Spleen (tissue), 11 donors: Measurements from ENCODE around the gene CLEC1B. TPM values are rescaled to one million over a fixed set of nuclear protein-coding genes. Genes with fewer than 3 reads are reported as not detected.
A peak's percentile ranks its signal among the peaks of the same experiment; 100 is the strongest.
"Not testable (repeated sequence)": the region's sequence is repeated elsewhere in the genome, so short reads cannot be mapped to it uniquely, and the experiment has no call there.

Source experiments
- DNase-seq: peaks from one replicate; pipeline ENCODE4 v3.0.0-alpha.2; 2020
- H3K27ac ChIP-seq, 8 donors: fragments of 200-600 bp; sonication (generic) in 7 of 8; 1 replicate in 4 of 8; 2 replicates in 4 of 8; pipeline versions ENCODE4 v1.5.0 to v1.8.0; 2016 to 2021; ENCODE audit warnings: inconsistent platforms in 4 of 8, mild to moderate bottlenecking in 4 of 8, moderate library complexity in 1 of 8
- H3K27me3 ChIP-seq, 7 donors: fragments of 200-600 bp; sonication (generic) in 6 of 7; replicated peaks in 1 of 7; 1 replicate in 4 of 7; 2 replicates in 3 of 7; pipeline versions ENCODE4 v1.5.0 to v1.8.0; 2016 to 2021; ENCODE audit warnings: inconsistent platforms in 3 of 7, mild to moderate bottlenecking in 1 of 7
- H3K36me3 ChIP-seq, 6 donors: fragments of 200-600 bp; sonication (generic) in 5 of 6; 1 replicate in 4 of 6; 2 replicates in 2 of 6; pipeline versions ENCODE4 v1.5.0 to v1.8.0; 2016 to 2021; ENCODE audit warnings: inconsistent platforms in 2 of 6
- H3K4me1 ChIP-seq, 6 donors: fragments of 200-600 bp; sonication (generic) in 5 of 6; 1 replicate in 3 of 6; 2 replicates in 3 of 6; pipeline versions ENCODE4 v1.5.0 to v1.8.0; 2016 to 2021; ENCODE audit warnings: inconsistent platforms in 3 of 6
- H3K4me3 ChIP-seq, 8 donors: fragments of 200-600 bp; sonication (generic) in 7 of 8; 1 replicate in 4 of 8; 2 replicates in 4 of 8; pipeline versions ENCODE4 v1.5.0 to v1.8.0; 2016 to 2021; ENCODE audit warnings: inconsistent platforms in 4 of 8, mild to moderate bottlenecking in 4 of 8, moderate library complexity in 2 of 8
- H3K9me3 ChIP-seq, 8 donors: fragments of 200-600 bp; sonication (generic) in 7 of 8; 1 replicate in 4 of 8; 2 replicates in 4 of 8; pipeline versions ENCODE4 v1.5.0 to v1.8.0; 2016 to 2021; ENCODE audit warnings: inconsistent platforms in 4 of 8
- POLR2A ChIP-seq, 3 donors: fragments of 450-650 bp; IDR thresholded peaks; one replicate each; pipeline ENCODE4 v1.5.1; 2017; ENCODE audit warnings: antibody characterized with exemption in 3 of 3, mild to moderate bottlenecking in 1 of 3
- POLR2AphosphoS5 ChIP-seq, 3 donors: sonication (generic); formaldehyde crosslinking; IDR thresholded peaks; one replicate each; pipeline ENCODE4 v1.5.1; 2017; ENCODE audit warnings: antibody characterized with exemption in 3 of 3
- WGBS, 5 donors: extraction: QIAGEN DNeasy Blood & Tissue Kit in 3 of 5; methylation state at CpG; one replicate each; pipeline versions ENCODE4 v1.1.5 to v1.1.7; 2013 to 2018; 5-methylcytosine and 5-hydroxymethylcytosine counted together
- intact Hi-C: fragments of 100-400 bp; cut with DNase I; formaldehyde crosslinking; loops from one replicate; pipeline ENCODE4 v1.15.0; 2023; ENCODE audit warnings: low total_unique reads
- polyA plus RNA-seq, 3 donors: library from polyadenylated mRNA; stranded (reverse); fragments of 200-250 nt; gene quantifications; one replicate each; pipeline ENCODE4 v1.2.1, GENCODE V29; 2013
- total RNA-seq, 7 donors: library from RNA; depleted of rRNA in 3 of 7; stranded (reverse); fragments of >200 nt in 3 of 7; fragmentation: NEBNext Ultra II Directional in 4 of 7; extraction: Animal tissue kit (Norgen Biotek cat#: 25700) in 4 of 7; gene quantifications; one replicate each; pipeline versions ENCODE4 v1.1.0 to v1.2.1, GENCODE V29; 2016 to 2021
- TF ChIP-seq, protein P1 (sequence below), 11 experiments: fragments of 200-600 bp in 7 of 11; fragments of 450-650 bp in 4 of 11; sonication (generic) in 4 of 11; IDR thresholded peaks in 8 of 11; conservative IDR thresholded peaks in 3 of 11; 1 replicate in 7 of 11; 2 replicates in 4 of 11; pipeline versions ENCODE4 v1.4.0 to v1.8.0; 2016 to 2021; ENCODE audit warnings: antibody characterized with exemption in 11 of 11, inconsistent platforms in 4 of 11, mild to moderate bottlenecking in 1 of 11
- donor health status: healthy with polysubstance abuse.
- donor health status: DM: no; HTN: no; CAD: no; lungs with moderate emphysema.
- donor health status: DM: no; HTN: no; CAD: no.
- donor health status: Bipolar disorder and iron deficiency.
- donor health status: healthy.
- donor health status: DM: no; HTN: no; CAD: no.
- donor health status: DM: yes; HTN: yes; CAD: no.

The CLEC1B gene
- total and polyA plus RNA-seq, 10 donors: 0.67 to 7.7 (median 2.3) TPM

DNA sequence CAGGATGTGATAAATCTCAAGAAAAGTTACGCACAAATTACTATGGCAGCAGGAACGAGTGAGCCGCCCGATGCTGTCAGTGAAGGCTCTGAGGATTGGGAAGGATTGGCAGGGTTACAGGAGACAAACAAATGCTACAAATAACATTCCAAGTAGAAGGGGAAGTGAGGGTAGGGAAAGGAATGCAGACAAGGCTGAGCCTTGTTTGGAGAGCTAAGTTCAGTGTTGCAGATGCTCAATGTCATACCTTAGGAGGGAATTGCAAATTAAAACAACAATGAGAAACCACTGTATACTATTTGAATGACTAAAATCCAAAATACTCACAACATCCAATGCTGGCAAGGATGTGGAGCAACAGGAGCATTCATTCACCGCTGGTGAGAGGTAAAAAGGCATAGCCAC is 32.9 kb upstream of the CLEC1B start:
- whole genome bisulfite sequencing, 5 donors: 64 to 82% (median 68%) methylated on average over 5 of the region's 5 CpGs
- intact Hi-C loops: loop anchor here (5.0 kb wide), 1 partner anchor 106 kb away; no protein-coding TSS in a partner anchor
- no peaks in the 10 kb centered on the region for H3K36me3 ChIP-seq
- H3K27ac ChIP-seq: peak overlapping the region in 2 of 8 donors; percentile 36 to 47
- peaks cover 0 to 9% (median 0%) of the 10 kb centered on the region in 6 donors for H3K4me1 ChIP-seq
- no peak for TF ChIP-seq POLR2AphosphoS5 (IDR thresholded peaks at IDR 0.05)
- H3K27me3 ChIP-seq: peaks cover 0 to 4% (median 0%) of the 10 kb centered on the region in 7 donors
- H3K4me3 ChIP-seq: no peak overlapping the region
- DNase-seq: no peak
- no peaks in the 10 kb centered on the region for H3K9me3 ChIP-seq

DNA sequence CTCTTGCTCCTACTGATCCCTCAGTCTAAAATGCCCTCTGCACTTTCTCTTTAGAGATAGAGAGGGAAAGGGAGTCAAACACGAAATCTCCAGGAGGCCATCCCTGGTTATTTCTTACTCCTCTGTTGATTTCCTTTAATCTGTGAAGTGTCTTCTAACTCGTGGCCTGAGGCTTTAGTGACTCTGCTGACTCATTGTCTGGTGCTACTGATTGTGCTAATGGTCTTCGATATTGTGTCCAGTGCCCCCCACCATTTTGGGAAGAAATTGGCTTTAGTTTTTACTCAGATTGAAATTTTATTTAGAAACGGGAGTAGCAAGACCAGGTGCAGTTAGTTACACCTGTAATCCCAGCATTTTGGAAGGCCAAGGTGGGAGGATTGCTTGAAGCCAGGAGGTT is 32.4 kb upstream of the CLEC1B start:
- 45 to 61% (median 55%) methylated on average over 4 of the region's 4 CpGs for WGBS, 5 donors
- Histone ChIP-seq H3K27ac (peak overlapping the region in 3 of 8 donors; percentile 10 to 47 (median 36)), H3K4me3 (no peak overlapping the region), H3K27me3 (peaks cover 0 to 4% (median 0%) of the 10 kb centered on the region in 7 donors), H3K4me1 (peaks cover 0 to 9% (median 0%) of the 10 kb centered on the region in 6 donors), H3K9me3 (peaks cover 0 to under 1% (median 0%) of the 10 kb centered on the region in 8 donors), H3K36me3 (no peaks in the 10 kb centered on the region)
- intact Hi-C loops: loop anchor here (5.0 kb wide), 1 partner anchor 106 kb away; no protein-coding TSS in a partner anchor
- TF ChIP-seq POLR2A (IDR thresholded peaks at IDR 0.05) (no peak), POLR2AphosphoS5 (IDR thresholded peaks at IDR 0.05) (no peak)
- DNase-seq: no peak

DNA sequence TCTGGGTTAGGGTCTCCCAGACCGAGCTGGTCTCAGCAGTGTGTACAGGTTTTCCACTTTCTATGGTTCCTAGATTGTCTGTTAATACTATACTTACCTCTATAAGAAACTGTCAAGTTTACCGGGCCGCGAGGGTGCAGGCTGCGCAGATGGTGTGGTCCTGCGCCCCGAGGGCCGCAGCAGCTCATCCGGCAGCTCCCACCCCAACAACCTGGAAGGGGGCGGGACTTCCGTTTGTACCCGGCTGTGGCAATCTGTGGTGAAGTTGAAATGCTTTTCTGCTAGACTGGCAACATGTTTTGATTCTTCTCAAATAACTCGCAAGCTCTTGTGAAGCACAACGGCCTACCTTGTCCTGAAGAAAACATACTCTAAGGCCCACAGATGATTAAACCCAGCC is 31.5 kb upstream of the CLEC1B start, which contains the start of gene CLEC9A:
TSS of gene CLEC9A (plus strand) at position 237 of the 400 bp plus-strand sequence. CDS start 22,006 bp downstream, outside the sequence.
- DNase-seq: peak; percentile 73
- 77 to 92% (median 87%) methylated on average over 14 of the region's 14 CpGs for WGBS, 5 donors
- Histone ChIP-seq H3K4me1 (peaks cover 0 to 9% (median 0%) of the 10 kb centered on the region in 6 donors), H3K4me3 (peak within 1 kb of the TSS in 1 of 8 donors; percentile 22), H3K36me3 (no peaks in the 10 kb centered on the region), H3K27ac (peak within 1 kb of the TSS in 4 of 8 donors; percentile 5 to 47 (median 23)), H3K9me3 (peaks cover 0 to 6% (median 0%) of the 10 kb centered on the region in 8 donors), H3K27me3 (peaks cover 0 to 4% (median 0%) of the 10 kb centered on the region in 7 donors)
- intact Hi-C loops: loop anchor here (5.0 kb wide), 1 partner anchor 107 kb away; no protein-coding TSS in a partner anchor
- no peak for TF ChIP-seq POLR2AphosphoS5 (IDR thresholded peaks at IDR 0.05)
- no peak for TF ChIP-seq POLR2A (IDR thresholded peaks at IDR 0.05)
- TF ChIP-seq, protein P1, sequence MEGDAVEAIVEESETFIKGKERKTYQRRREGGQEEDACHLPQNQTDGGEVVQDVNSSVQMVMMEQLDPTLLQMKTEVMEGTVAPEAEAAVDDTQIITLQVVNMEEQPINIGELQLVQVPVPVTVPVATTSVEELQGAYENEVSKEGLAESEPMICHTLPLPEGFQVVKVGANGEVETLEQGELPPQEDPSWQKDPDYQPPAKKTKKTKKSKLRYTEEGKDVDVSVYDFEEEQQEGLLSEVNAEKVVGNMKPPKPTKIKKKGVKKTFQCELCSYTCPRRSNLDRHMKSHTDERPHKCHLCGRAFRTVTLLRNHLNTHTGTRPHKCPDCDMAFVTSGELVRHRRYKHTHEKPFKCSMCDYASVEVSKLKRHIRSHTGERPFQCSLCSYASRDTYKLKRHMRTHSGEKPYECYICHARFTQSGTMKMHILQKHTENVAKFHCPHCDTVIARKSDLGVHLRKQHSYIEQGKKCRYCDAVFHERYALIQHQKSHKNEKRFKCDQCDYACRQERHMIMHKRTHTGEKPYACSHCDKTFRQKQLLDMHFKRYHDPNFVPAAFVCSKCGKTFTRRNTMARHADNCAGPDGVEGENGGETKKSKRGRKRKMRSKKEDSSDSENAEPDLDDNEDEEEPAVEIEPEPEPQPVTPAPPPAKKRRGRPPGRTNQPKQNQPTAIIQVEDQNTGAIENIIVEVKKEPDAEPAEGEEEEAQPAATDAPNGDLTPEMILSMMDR (IDR thresholded peaks at IDR 0.05 in 8 of 11, conservative IDR thresholded peaks at IDR 0.05 in 3 of 11): no peak

DNA sequence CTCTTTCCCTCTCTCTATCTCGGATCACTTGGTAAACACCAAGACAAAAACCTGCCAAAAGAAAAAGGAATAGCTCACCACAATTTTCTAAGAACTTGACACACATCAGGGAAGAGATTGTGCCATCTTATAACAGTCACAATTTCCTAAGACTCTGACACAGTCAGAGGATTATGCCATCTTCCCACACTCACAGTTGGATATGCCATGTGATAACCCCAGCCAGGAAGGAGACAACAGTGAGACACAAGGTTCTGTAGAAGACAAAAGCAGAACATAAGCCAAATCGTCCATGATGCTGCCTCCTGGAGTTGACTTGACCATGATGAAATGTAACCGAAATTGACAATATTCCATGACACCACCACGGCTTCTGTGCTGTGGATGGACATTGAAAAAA is 28.8 kb upstream of the CLEC1B start:
- DNase-seq: no peak
- Histone ChIP-seq H3K4me3 (peak overlapping the region in 1 of 8 donors; percentile 15), H3K27me3 (no peaks in the 10 kb centered on the region), H3K27ac (peak overlapping the region in 5 of 8 donors; percentile 3 to 58 (median 51)), H3K4me1 (no peaks in the 10 kb centered on the region), H3K36me3 (no peaks in the 10 kb centered on the region), H3K9me3 (peaks cover 0 to 6% (median 0%) of the 10 kb centered on the region in 8 donors)
- 37 to 81% (median 47%) methylated on average over 4 of the region's 4 CpGs for WGBS, 5 donors
- TF ChIP-seq POLR2AphosphoS5 (IDR thresholded peaks at IDR 0.05) (no peak), POLR2A (IDR thresholded peaks at IDR 0.05) (no peak)
- TF ChIP-seq, protein P1 (IDR thresholded peaks at IDR 0.05 in 8 of 11, conservative IDR thresholded peaks at IDR 0.05 in 3 of 11): no peak
- intact Hi-C loops: no loop called here

DNA sequence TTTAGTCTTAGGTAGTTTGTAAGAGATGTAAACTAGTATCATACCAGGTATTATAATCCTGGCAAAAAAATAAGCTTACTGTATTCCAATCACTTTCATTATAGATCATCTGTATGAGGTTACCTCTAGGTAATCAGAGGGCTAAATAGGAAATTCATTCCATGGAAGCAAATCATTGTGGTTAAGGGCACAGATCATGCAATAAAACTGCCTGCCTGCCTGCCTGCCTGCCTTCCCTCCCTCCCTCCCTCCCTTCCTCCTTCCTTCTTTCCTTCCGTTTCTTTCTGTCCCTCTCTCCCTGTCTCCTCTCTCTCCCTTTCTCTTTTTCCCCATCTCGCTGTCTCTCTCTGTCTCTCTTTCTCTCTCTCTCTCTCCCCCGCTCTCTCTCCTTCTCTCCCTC is 28.4 kb upstream of the CLEC1B start:
- TF ChIP-seq POLR2A (IDR thresholded peaks at IDR 0.05) (no peak), POLR2AphosphoS5 (IDR thresholded peaks at IDR 0.05) (no peak)
- TF ChIP-seq, protein P1 (IDR thresholded peaks at IDR 0.05 in 8 of 11, conservative IDR thresholded peaks at IDR 0.05 in 3 of 11): no peak
- intact Hi-C loops: no loop called here
- 43 to 76% (median 56%) methylated on average over 3 of the region's 3 CpGs for WGBS, 5 donors
- Histone ChIP-seq H3K36me3 (no peaks in the 10 kb centered on the region), H3K27ac (peak overlapping the region in 3 of 8 donors; percentile 51 to 58 (median 54)), H3K27me3 (no peaks in the 10 kb centered on the region), H3K4me3 (peak overlapping the region in 1 of 8 donors; percentile 15), H3K4me1 (no peaks in the 10 kb centered on the region), H3K9me3 (peaks cover 0 to 6% (median 0%) of the 10 kb centered on the region in 8 donors)
- DNase-seq: no peak

DNA sequence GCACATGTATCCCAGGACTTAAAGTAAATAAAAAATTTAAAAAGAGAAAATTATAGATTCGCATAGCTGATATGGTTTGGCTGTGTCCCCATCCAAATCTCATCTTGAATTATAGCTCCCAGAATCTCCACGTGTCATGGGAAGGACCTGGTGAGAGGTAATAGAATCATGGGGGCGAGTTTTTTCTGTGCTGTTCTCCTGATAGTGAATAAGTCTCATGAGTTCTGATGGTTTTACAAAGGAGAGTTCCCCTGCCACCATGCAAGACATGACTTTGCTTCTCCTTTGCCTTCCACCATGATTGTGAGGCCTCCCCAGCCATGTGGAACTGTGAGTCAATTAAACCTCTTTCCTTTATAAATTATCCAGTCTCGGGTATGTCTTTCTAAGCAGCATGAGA is 27.7 kb upstream of the CLEC1B start:
- WGBS, 5 donors: 86 to 97% (median 88%) methylated on average over 4 of the region's 4 CpGs
- intact Hi-C loops: not testable (repeated sequence)

More for the DNA sequence above, 27.7 kb upstream of the CLEC1B start:
- H3K27ac ChIP-seq, H3K4me1 ChIP-seq, H3K9me3 ChIP-seq, H3K4me3 ChIP-seq, DNase-seq, H3K27me3 ChIP-seq, H3K36me3 ChIP-seq: not testable (repeated sequence)
